ENCODE results near the gene ESR2.
A peak's percentile ranks its signal among the peaks of the same experiment; 100 is the strongest.
"Not testable (repeated sequence)": the region's sequence is repeated elsewhere in the genome, so short reads cannot be mapped to it uniquely, and the experiment has no call there.

ESR2 gene

DNA sequence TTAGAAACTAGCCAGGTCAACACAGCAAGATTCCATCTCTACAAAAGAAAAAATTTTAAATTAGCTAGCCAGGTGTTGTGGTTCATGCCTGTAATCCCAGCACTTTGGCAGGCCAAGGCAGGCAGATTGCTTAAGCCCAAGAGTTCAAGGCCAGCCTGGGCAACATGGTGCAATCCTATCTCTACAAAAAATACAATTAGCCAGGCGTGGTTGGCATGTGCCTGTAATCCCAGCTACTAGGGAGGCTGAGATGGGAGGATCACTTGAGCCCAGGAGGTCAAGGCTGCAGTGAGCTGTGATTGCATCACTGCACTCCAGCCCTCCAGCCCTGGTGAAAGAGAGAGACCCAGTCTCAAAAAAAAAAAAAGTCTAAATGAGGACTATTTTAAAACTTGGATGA lies 24.5 kb upstream of the ESR2 start:
- H3K36me3 ChIP-seq (ENCODE audit: control insufficient read depth in 5 of 5, insufficient read depth in 5 of 5, low read length in 5 of 5); H3K9ac ChIP-seq (ENCODE audit: low read length in 5 of 5); H3K4me3 ChIP-seq (ENCODE audit: low read depth in 1 of 5, low read length in 5 of 5); H3K27ac ChIP-seq (ENCODE audit: low read depth, low read length); H3K27me3 ChIP-seq (ENCODE audit: control insufficient read depth in 5 of 5, insufficient read depth in 4 of 5, low read length in 5 of 5); H3K9me3 ChIP-seq (ENCODE audit: control insufficient read depth in 5 of 5, low read length in 5 of 5); H3K4me1 ChIP-seq (ENCODE audit: control insufficient read depth in 5 of 5, insufficient read depth in 5 of 5, low read length in 5 of 5): not testable (repeated sequence)

DNA sequence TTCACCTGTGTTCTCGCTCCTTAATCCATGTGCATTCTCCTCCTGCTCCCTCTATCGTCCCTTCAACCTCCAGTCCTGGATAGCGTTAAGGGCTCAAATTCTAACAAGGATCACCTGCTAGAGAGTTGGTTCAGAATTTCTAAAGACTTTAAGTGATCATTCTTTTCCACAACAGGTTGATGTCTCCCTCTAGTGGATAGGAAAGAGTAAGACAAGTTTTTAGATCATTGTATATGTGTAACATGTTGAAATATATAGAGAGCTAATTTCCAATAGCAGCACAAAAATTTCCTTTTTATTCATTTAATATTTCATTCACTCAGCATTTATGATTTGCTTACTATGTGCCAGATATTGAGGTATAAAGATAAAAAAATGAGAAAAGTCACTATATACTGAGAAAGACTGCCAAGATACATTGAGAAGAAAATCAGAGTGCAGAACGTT lies 9.3 kb upstream of the ESR2 start:
- Histone ChIP-seq H3K36me3 (ENCODE audit: control insufficient read depth in 5 of 5, insufficient read depth in 5 of 5, low read length in 5 of 5) (no peaks in the 10 kb centered on the region), H3K9me3 (ENCODE audit: control insufficient read depth in 5 of 5, low read length in 5 of 5) (no peaks in the 10 kb centered on the region), H3K4me3 (ENCODE audit: low read depth in 1 of 5, low read length in 5 of 5) (no peak overlapping the region), H3K4me1 (ENCODE audit: control insufficient read depth in 5 of 5, insufficient read depth in 5 of 5, low read length in 5 of 5) (no peaks in the 10 kb centered on the region), H3K27ac (ENCODE audit: low read depth, low read length) (no peak overlapping the region), H3K27me3 (ENCODE audit: control insufficient read depth in 5 of 5, insufficient read depth in 4 of 5, low read length in 5 of 5) (no peaks in the 10 kb centered on the region), H3K9ac (ENCODE audit: low read length in 5 of 5) (no peak overlapping the region)

DNA sequence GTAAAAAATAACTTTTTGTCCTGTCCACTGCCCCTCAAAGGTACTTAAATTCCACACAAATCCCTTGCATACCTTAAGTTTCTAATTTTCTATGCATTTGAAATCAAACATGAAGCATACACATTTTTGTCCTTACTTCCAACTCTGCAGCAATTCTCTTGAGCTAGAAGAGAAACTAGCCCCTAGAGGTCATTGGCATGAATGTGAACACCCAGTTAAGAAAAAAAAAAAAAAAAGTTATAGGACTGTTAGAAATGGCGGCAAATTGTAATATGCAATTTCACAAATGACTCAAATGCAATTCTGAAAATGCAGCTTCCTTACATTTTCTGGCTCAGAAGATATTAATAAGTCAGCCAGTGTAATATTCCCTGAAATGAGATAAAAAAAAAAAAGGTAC lies 4.6 kb upstream of the ESR2 start:
- H3K9me3 ChIP-seq (ENCODE audit: control insufficient read depth in 5 of 5, low read length in 5 of 5) = no peaks in the 10 kb centered on the region
- peaks cover 0 to 13% (median 13%) of the 10 kb centered on the region in 5 donors for H3K4me1 ChIP-seq (ENCODE audit: control insufficient read depth in 5 of 5, insufficient read depth in 5 of 5, low read length in 5 of 5)
- peaks cover 0 to 15% (median 5%) of the 10 kb centered on the region in 5 donors for H3K27me3 ChIP-seq (ENCODE audit: control insufficient read depth in 5 of 5, insufficient read depth in 4 of 5, low read length in 5 of 5)
- H3K36me3 ChIP-seq (ENCODE audit: control insufficient read depth in 5 of 5, insufficient read depth in 5 of 5, low read length in 5 of 5) = no peaks in the 10 kb centered on the region
- no peak overlapping the region for H3K27ac ChIP-seq (ENCODE audit: low read depth, low read length)
- H3K9ac ChIP-seq (ENCODE audit: low read length in 5 of 5) = no peak overlapping the region
- no peak overlapping the region for H3K4me3 ChIP-seq (ENCODE audit: low read depth in 1 of 5, low read length in 5 of 5)

DNA sequence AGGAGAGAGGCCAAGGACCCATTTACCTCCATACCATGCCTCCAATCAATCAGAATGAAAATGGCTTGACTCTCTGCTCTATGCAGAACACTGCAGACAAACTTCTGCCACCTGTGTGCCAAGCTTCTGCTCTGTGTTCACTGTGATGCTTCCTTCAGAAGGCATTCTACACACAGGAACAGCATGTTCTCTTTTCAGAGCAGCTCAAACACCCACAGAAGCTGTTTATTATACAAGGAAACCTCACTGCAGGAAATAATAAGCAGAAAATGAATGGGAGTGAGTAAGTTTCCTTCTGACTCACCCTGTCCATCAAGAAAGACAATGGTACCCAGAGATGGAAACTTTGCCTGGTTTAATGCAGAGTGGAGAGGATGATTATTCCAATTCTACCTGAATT lies 2.4 kb upstream of the ESR2 start:
- Histone ChIP-seq H3K9ac (ENCODE audit: low read length in 5 of 5) (no peak overlapping the region), H3K27me3 (ENCODE audit: control insufficient read depth in 5 of 5, insufficient read depth in 4 of 5, low read length in 5 of 5) (peaks cover 0 to 19% (median 5%) of the 10 kb centered on the region in 5 donors), H3K4me1 (ENCODE audit: control insufficient read depth in 5 of 5, insufficient read depth in 5 of 5, low read length in 5 of 5) (peaks cover 0 to 19% (median 18%) of the 10 kb centered on the region in 5 donors), H3K9me3 (ENCODE audit: control insufficient read depth in 5 of 5, low read length in 5 of 5) (no peaks in the 10 kb centered on the region), H3K4me3 (ENCODE audit: low read depth in 1 of 5, low read length in 5 of 5) (no peak overlapping the region), H3K36me3 (ENCODE audit: control insufficient read depth in 5 of 5, insufficient read depth in 5 of 5, low read length in 5 of 5) (no peaks in the 10 kb centered on the region), H3K27ac (ENCODE audit: low read depth, low read length) (no peak overlapping the region)

DNA sequence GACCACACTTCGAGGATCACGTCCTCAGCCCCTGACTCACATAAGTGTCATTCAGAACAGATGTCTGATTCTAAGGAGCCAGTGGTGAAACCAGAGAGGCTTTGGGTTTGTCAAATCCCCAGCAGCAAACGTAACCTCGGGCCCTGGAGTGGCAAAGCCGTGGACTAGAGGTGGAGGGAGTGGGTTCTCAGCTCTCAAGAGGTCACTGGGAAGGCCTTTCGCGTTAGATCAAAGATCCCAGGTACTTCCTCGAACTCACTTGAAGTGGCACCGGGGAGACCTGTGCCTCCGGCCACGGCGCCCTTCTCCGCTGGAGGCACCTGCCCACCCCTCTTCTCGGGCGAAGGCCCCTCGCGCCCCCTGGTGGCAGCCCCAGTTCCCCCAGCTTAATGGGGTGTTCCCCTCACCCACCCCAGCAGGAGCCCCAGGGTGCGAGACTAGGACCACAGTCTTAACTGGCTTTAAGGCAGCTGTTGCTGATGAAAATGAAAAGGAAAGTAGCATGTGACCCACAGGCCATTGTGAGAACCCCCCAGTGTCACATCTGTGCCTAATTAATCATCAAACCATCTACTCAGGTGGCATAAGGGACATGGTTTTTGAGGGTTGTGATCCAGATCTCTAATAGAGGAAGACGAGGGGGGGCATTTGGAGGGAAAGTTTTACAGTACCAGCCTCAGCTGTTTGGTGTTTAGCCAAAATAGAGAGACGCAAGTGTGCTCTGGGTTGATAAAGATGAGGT lies 672 bp upstream of the ESR2 start:
- no peaks in the 10 kb centered on the region for H3K9me3 ChIP-seq (ENCODE audit: control insufficient read depth in 5 of 5, low read length in 5 of 5)
- peak overlapping the region in 3 of 5 donors; percentile 11 to 69 (median 57) for H3K9ac ChIP-seq (ENCODE audit: low read length in 5 of 5)
- peak overlapping the region; percentile 52 to 81 (median 70) for H3K4me3 ChIP-seq (ENCODE audit: low read depth in 1 of 5, low read length in 5 of 5)
- H3K4me1 ChIP-seq (ENCODE audit: control insufficient read depth in 5 of 5, insufficient read depth in 5 of 5, low read length in 5 of 5) = peaks cover 0 to 33% (median 26%) of the 10 kb centered on the region in 5 donors
- H3K27me3 ChIP-seq (ENCODE audit: control insufficient read depth in 5 of 5, insufficient read depth in 4 of 5, low read length in 5 of 5) = peaks cover 0 to 19% (median 5%) of the 10 kb centered on the region in 5 donors
- H3K27ac ChIP-seq (ENCODE audit: low read depth, low read length) = peak overlapping the region; percentile 69
- H3K36me3 ChIP-seq (ENCODE audit: control insufficient read depth in 5 of 5, insufficient read depth in 5 of 5, low read length in 5 of 5) = no peaks in the 10 kb centered on the region

DNA sequence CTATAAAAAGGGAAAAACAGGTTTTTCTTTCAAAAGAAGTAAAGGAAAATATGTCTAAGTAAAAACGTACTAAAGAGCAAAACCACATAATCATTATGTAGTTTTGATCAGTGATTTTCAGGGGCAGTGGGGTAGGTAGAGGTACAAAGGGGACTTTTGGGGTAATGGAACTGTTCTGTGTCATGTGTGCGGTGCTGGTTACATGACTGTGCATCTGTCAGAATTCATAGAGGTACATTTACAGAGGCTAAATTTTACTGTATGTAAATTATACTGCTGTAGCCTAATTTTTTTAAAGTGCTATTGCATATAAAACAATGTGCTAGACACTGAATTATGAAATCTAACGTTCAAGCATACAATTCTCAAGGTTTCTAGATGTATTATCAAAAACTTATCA lies 2.0 kb downstream of the ESR2 start:
- no peaks in the 10 kb centered on the region for H3K9me3 ChIP-seq (ENCODE audit: control insufficient read depth in 5 of 5, low read length in 5 of 5)
- H3K27ac ChIP-seq (ENCODE audit: low read depth, low read length) = peak overlapping the region; percentile 69
- H3K36me3 ChIP-seq (ENCODE audit: control insufficient read depth in 5 of 5, insufficient read depth in 5 of 5, low read length in 5 of 5) = no peaks in the 10 kb centered on the region
- peaks cover 0 to 19% (median 5%) of the 10 kb centered on the region in 5 donors for H3K27me3 ChIP-seq (ENCODE audit: control insufficient read depth in 5 of 5, insufficient read depth in 4 of 5, low read length in 5 of 5)
- peaks cover 0 to 41% (median 30%) of the 10 kb centered on the region in 5 donors for H3K4me1 ChIP-seq (ENCODE audit: control insufficient read depth in 5 of 5, insufficient read depth in 5 of 5, low read length in 5 of 5)
- H3K9ac ChIP-seq (ENCODE audit: low read length in 5 of 5) = no peak overlapping the region
- H3K4me3 ChIP-seq (ENCODE audit: low read depth in 1 of 5, low read length in 5 of 5) = peak overlapping the region in 2 of 5 donors; percentile 0 to 8

DNA sequence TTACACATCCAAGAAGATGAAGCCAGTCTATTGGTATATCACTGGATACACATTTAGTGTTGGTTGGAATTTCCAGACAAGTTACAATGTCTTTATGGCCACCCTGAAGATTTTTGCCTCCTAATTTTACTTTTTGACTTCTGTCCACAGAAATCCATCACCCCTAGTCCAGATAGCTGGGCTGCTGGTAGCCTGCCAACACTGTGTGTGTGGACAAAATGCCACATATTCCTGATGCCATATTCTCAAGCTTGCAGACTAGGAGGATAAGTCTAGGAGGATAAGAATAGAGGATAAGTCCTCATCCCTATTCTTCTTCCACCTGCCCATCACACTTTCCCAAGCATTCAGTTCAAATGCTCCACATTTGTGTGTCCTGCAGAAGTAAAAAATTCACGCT lies 4.6 kb downstream of the ESR2 start:
- H3K27me3 ChIP-seq (ENCODE audit: control insufficient read depth in 5 of 5, insufficient read depth in 4 of 5, low read length in 5 of 5) = peaks cover 0 to 11% (median 5%) of the 10 kb centered on the region in 5 donors
- no peaks in the 10 kb centered on the region for H3K36me3 ChIP-seq (ENCODE audit: control insufficient read depth in 5 of 5, insufficient read depth in 5 of 5, low read length in 5 of 5)
- peaks cover 0 to 3% (median 0%) of the 10 kb centered on the region in 5 donors for H3K9me3 ChIP-seq (ENCODE audit: control insufficient read depth in 5 of 5, low read length in 5 of 5)
- no peak overlapping the region for H3K4me3 ChIP-seq (ENCODE audit: low read depth in 1 of 5, low read length in 5 of 5)
- H3K4me1 ChIP-seq (ENCODE audit: control insufficient read depth in 5 of 5, insufficient read depth in 5 of 5, low read length in 5 of 5) = peaks cover 0 to 35% (median 25%) of the 10 kb centered on the region in 5 donors
- H3K9ac ChIP-seq (ENCODE audit: low read length in 5 of 5) = no peak overlapping the region
- H3K27ac ChIP-seq (ENCODE audit: low read depth, low read length) = no peak overlapping the region

DNA sequence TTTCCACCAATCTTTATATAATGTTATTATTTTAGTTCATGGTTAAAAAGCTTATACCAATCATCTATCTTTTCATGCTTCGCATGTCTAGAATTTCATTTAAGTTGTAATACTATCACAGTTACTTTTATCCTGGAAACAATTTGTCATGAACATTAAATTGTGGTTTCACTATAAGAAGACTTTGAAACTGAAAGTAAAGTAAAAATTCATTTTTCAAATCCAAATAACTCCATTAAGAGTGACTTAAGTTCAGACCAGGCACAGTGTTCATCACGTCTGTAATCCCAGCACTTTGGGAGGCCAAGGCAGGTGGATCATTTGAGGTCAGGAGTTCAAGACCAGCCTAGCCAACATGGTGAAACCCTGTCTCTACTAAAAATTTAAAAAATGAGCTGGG lies 12.4 kb downstream of the ESR2 start:
- Histone ChIP-seq H3K9ac (ENCODE audit: low read length in 5 of 5) (no peak overlapping the region), H3K27me3 (ENCODE audit: control insufficient read depth in 5 of 5, insufficient read depth in 4 of 5, low read length in 5 of 5) (no peaks in the 10 kb centered on the region), H3K9me3 (ENCODE audit: control insufficient read depth in 5 of 5, low read length in 5 of 5) (peaks cover 0 to 3% (median 0%) of the 10 kb centered on the region in 5 donors), H3K36me3 (ENCODE audit: control insufficient read depth in 5 of 5, insufficient read depth in 5 of 5, low read length in 5 of 5) (no peaks in the 10 kb centered on the region), H3K4me3 (ENCODE audit: low read depth in 1 of 5, low read length in 5 of 5) (no peak overlapping the region), H3K27ac (ENCODE audit: low read depth, low read length) (no peak overlapping the region), H3K4me1 (ENCODE audit: control insufficient read depth in 5 of 5, insufficient read depth in 5 of 5, low read length in 5 of 5) (peaks cover 0 to 3% (median 0%) of the 10 kb centered on the region in 5 donors)

DNA sequence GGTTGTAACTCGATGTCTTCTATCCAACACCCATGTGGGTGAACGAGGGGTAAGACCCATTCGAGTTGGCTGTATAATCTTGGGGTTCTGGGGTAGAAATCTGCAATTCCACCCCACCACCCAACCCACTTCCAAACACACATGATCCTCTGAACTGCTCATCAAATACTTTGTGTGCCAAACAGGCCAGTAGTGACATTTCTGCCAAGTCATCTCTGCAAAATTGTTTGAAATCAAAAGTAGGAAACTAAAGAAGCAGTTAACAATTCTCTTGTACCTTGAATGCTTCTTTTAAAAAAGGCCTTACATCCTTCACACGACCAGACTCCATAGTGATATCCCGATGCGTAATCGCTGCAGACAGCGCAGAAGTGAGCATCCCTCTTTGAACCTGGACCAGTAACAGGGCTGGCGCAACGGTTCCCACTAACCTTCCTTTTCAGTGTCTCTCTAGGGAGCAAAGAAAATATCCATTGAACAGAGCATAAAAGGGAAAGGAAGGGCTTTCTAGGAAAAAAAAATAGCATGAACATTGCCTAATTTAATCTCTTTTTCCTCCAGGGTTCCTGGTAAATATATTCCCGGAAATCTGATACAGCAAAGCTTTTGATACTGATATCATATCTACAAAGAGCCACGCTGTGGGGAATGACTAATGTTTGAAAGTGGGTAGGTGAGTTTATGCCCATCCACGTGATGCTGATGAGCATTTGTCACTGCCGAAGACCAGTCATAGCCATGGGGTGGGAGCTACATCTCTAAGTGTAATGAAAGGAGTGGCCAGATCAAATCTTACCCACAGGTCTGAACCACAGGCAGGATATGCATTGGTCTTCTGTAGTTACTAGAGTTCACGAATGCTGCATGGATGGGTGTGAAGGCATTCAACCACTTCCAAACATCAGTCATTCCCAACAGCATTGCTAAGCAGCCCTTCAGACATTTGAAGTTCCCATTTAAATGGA lies 14.2 kb downstream of the ESR2 start:
- no peaks in the 10 kb centered on the region for H3K36me3 ChIP-seq (ENCODE audit: control insufficient read depth in 5 of 5, insufficient read depth in 5 of 5, low read length in 5 of 5)

DNA sequence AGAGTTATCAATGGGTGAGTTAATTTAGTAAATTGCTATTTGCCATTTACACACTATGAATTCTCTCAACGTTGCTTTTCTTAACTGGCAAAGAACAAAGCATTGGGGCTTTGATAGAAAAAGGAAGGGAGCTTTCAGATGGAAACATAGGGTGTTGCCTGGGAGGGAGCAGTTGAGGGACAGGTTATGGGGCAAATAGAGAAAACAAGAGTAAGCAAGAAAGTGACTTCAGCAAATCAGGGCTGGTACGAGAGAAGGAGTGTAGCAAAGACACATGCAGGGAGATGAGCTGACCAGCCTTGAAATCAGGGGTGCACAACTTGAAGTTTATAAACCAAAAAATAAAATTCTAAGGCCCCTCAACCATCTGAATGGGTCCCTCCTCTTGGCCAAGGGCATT lies 15.7 kb downstream of the ESR2 start:
- peaks cover 0 to 3% (median 0%) of the 10 kb centered on the region in 5 donors for H3K4me1 ChIP-seq (ENCODE audit: control insufficient read depth in 5 of 5, insufficient read depth in 5 of 5, low read length in 5 of 5)
- H3K9me3 ChIP-seq (ENCODE audit: control insufficient read depth in 5 of 5, low read length in 5 of 5) = no peaks in the 10 kb centered on the region
- no peak overlapping the region for H3K9ac ChIP-seq (ENCODE audit: low read length in 5 of 5)
- no peak overlapping the region for H3K4me3 ChIP-seq (ENCODE audit: low read depth in 1 of 5, low read length in 5 of 5)
- no peaks in the 10 kb centered on the region for H3K36me3 ChIP-seq (ENCODE audit: control insufficient read depth in 5 of 5, insufficient read depth in 5 of 5, low read length in 5 of 5)
- no peaks in the 10 kb centered on the region for H3K27me3 ChIP-seq (ENCODE audit: control insufficient read depth in 5 of 5, insufficient read depth in 4 of 5, low read length in 5 of 5)
- no peak overlapping the region for H3K27ac ChIP-seq (ENCODE audit: low read depth, low read length)

More for the DNA sequence above, 14.2 kb downstream of the ESR2 start:
- no peak overlapping the region for H3K27ac ChIP-seq (ENCODE audit: low read depth, low read length)
- H3K4me1 ChIP-seq (ENCODE audit: control insufficient read depth in 5 of 5, insufficient read depth in 5 of 5, low read length in 5 of 5) = peaks cover 0 to 3% (median 0%) of the 10 kb centered on the region in 5 donors
- H3K9ac ChIP-seq (ENCODE audit: low read length in 5 of 5) = no peak overlapping the region
- H3K27me3 ChIP-seq (ENCODE audit: control insufficient read depth in 5 of 5, insufficient read depth in 4 of 5, low read length in 5 of 5) = no peaks in the 10 kb centered on the region
- H3K9me3 ChIP-seq (ENCODE audit: control insufficient read depth in 5 of 5, low read length in 5 of 5) = no peaks in the 10 kb centered on the region
- no peak overlapping the region for H3K4me3 ChIP-seq (ENCODE audit: low read depth in 1 of 5, low read length in 5 of 5)

All from subcutaneous abdominal adipose tissue (tissue), 5 donors.